SU-DHL-6 (cell line): ENCODE measurements around the gene SPATC1L.

Experiments
- H2AFZ ChIP-seq: fragments of 200-600 bp; sonication (generic); 2 replicates; pipeline ENCODE4 v1.6.1; 2014; ENCODE audit warnings: low read depth, mild to moderate bottlenecking, moderate library complexity, mixed read lengths, antibody characterized with exemption, low read length; ENCODE audit not compliant: severe bottlenecking
- H3F3A ChIP-seq: fragments of 200-600 bp; shearing (Covaris generic); 2 replicates; pipeline ENCODE4 v1.6.0; 2016; ENCODE audit warnings: antibody characterized with exemption, mild to moderate bottlenecking; ENCODE audit not compliant: insufficient read depth
- H3K27ac ChIP-seq: fragments of 200-600 bp; sonication (generic); 2 replicates; pipeline ENCODE4 v1.5.1; 2016; ENCODE audit warnings: low read depth, mild to moderate bottlenecking, low read length, moderate library complexity, mixed read lengths
- H3K27me3 ChIP-seq: fragments of 200-600 bp; sonication (generic), shearing (Covaris generic); 2 replicates; pipeline ENCODE4 v1.6.0; 2014; ENCODE audit warnings: mild to moderate bottlenecking, low read length
- H3K36me3 ChIP-seq: fragments of 200-600 bp; sonication (generic); 2 replicates; pipeline ENCODE4 v1.6.1; 2014; ENCODE audit warnings: mild to moderate bottlenecking, low read length, mixed read lengths
- H3K4me2 ChIP-seq: fragments of 300-600, 200-600 bp; shearing (Covaris generic), sonication (generic); 2 replicates; pipeline ENCODE4 v1.6.0; 2014; ENCODE audit warnings: low read length, low read depth, mild to moderate bottlenecking; ENCODE audit not compliant: poor library complexity, severe bottlenecking
- H3K4me3 ChIP-seq: fragments of 200-600 bp; sonication (generic); 2 replicates; pipeline ENCODE4 v1.5.1; 2014; ENCODE audit warnings: antibody characterized with exemption, low read length, mild to moderate bottlenecking, mixed read lengths; ENCODE audit not compliant: insufficient read depth, poor library complexity, severe bottlenecking
- H3K79me2 ChIP-seq: fragments of 200-600 bp; sonication (generic); 2 replicates; pipeline ENCODE4 v1.6.1; 2014; ENCODE audit warnings: mild to moderate bottlenecking, low read length, moderate library complexity; ENCODE audit not compliant: insufficient read depth
- H3K9ac ChIP-seq: fragments of 200-600 bp; sonication (generic); 2 replicates; pipeline ENCODE4 v1.7.0; 2014; ENCODE audit warnings: mild to moderate bottlenecking, low read length
- H3K9me2 ChIP-seq: fragments of 200-600 bp; sonication (generic); replicated peaks from 2 replicates; pipeline ENCODE4 v1.6.1; 2014; ENCODE audit warnings: low read length; ENCODE audit not compliant: insufficient read depth
- H3K9me3 ChIP-seq: fragments of 200-600 bp; sonication (generic); 2 replicates; pipeline ENCODE4 v1.6.1; 2014; ENCODE audit warnings: low read length, mixed read lengths; ENCODE audit not compliant: insufficient read depth
- H4K20me1 ChIP-seq: fragments of 200-600 bp; sonication (generic); 2 replicates; pipeline ENCODE4 v1.6.1; 2014; ENCODE audit warnings: low read depth, mild to moderate bottlenecking, antibody characterized with exemption, low read length, moderate library complexity, mixed read lengths
- EZH2phosphoT487 ChIP-seq: fragments of 200-600 bp; sonication (generic), shearing (Covaris generic); conservative IDR thresholded peaks from 2 replicates; pipeline ENCODE4 v1.6.1; 2018; ENCODE audit warnings: mild to moderate bottlenecking, antibody characterized with exemption, low read length, moderate library complexity, mixed read lengths
- TF ChIP-seq, protein P1 (sequence below): fragments of 200-600 bp; sonication (generic); IDR thresholded peaks from one replicate; pipeline ENCODE4 v1.5.1; 2017; ENCODE audit warnings: antibody characterized with exemption, mild to moderate bottlenecking, low read length, moderate library complexity; ENCODE audit not compliant: insufficient read depth, poor library complexity, severe bottlenecking

SPATC1L gene

DNA sequence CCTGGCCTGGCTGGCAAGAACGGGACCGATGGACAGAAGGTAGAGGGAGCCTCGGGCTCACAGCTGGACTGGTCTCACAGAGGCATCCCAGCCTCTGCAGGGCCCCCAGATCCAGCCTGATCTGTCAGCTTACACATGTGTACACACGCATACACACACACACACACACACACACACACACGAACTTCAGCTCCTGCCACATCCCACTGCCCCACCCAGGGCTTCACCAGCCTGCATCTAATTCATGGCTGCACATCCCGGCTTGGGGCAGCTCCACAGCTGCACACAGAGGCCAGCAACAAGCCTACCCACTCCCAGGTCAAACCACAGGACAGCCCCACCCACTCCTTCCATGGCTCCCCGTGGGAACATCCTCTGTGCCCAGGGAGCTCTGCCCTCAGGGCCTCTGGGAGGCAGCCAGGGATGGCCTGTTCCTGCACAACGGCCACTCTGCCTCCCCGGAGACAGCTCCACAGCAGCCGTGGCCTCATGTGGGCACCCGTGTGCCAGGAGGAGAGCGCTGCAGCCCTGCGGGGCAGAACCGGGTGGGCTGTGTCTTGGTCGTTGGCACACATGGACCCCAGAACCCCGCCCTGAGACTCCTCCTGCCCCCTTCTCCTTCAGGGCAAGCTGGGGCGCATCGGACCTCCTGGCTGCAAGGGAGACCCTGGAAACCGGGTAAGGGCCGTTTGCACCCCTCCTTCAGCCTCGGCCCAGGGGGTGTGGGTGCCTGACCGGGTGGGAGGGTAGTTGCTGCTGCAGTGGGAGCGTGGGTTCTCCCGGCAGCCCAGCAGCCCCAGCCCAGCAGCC, 67.3 kb downstream of the SPATC1L start:
- no peak for TF ChIP-seq EZH2phosphoT487
- TF ChIP-seq, protein P1, sequence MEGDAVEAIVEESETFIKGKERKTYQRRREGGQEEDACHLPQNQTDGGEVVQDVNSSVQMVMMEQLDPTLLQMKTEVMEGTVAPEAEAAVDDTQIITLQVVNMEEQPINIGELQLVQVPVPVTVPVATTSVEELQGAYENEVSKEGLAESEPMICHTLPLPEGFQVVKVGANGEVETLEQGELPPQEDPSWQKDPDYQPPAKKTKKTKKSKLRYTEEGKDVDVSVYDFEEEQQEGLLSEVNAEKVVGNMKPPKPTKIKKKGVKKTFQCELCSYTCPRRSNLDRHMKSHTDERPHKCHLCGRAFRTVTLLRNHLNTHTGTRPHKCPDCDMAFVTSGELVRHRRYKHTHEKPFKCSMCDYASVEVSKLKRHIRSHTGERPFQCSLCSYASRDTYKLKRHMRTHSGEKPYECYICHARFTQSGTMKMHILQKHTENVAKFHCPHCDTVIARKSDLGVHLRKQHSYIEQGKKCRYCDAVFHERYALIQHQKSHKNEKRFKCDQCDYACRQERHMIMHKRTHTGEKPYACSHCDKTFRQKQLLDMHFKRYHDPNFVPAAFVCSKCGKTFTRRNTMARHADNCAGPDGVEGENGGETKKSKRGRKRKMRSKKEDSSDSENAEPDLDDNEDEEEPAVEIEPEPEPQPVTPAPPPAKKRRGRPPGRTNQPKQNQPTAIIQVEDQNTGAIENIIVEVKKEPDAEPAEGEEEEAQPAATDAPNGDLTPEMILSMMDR, result no peak
- no peaks in the 10 kb centered on the region for H3K9me3 ChIP-seq
- no peaks in the 10 kb centered on the region for H3K27me3 ChIP-seq
- no peaks in the 10 kb centered on the region for H3F3A ChIP-seq
- H2AFZ ChIP-seq, result no peak overlapping the region
- H4K20me1 ChIP-seq, result no peaks in the 10 kb centered on the region
- no peak overlapping the region for H3K9ac ChIP-seq
- no peaks in the 10 kb centered on the region for H3K36me3 ChIP-seq
- no peak overlapping the region for H3K4me2 ChIP-seq
- H3K4me3 ChIP-seq, result no peak overlapping the region
- H3K79me2 ChIP-seq, result no peaks in the 10 kb centered on the region
- no peak overlapping the region for H3K27ac ChIP-seq
- no peaks in the 10 kb centered on the region for H3K9me2 ChIP-seq

DNA sequence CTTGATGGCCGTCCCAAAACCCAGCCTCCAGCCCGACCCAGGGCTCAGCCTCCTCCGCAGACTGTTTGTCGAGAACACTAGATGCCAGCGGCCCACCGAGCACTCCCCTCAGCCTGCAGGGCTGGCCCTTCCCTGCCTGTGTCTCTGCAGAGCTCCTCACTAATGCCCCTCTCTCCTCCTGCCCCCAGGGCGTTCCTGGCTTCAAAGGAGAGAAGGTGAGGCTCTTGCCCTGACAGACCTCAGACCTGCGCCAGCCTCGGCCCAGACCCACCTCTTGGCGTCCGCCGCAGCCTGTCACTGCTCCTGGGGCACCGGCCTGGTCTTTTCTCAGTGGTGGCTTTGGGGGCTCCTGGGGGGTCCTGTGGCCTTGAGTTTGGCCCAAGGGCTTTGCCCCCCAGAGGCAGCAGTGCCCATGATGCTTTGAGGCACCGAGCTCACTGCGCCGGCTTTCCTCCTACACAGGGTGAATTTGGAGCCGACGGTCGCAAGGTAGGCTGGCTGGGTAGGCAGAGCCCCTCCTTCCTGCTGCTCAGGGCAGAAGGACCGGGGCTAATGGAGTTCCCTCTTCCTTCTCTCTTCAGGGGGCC, 68.0 kb downstream of the SPATC1L start:
- no peak for TF ChIP-seq EZH2phosphoT487
- TF ChIP-seq, protein P1, result no peak
- Histone ChIP-seq H3K9ac (no peak overlapping the region), H3F3A (no peaks in the 10 kb centered on the region), H3K79me2 (no peaks in the 10 kb centered on the region), H3K4me2 (no peak overlapping the region), H3K9me3 (no peaks in the 10 kb centered on the region), H3K27me3 (no peaks in the 10 kb centered on the region), H4K20me1 (no peaks in the 10 kb centered on the region), H3K36me3 (no peaks in the 10 kb centered on the region), H3K27ac (no peak overlapping the region), H3K4me3 (no peak overlapping the region), H3K9me2 (no peaks in the 10 kb centered on the region), H2AFZ (no peak overlapping the region)

DNA sequence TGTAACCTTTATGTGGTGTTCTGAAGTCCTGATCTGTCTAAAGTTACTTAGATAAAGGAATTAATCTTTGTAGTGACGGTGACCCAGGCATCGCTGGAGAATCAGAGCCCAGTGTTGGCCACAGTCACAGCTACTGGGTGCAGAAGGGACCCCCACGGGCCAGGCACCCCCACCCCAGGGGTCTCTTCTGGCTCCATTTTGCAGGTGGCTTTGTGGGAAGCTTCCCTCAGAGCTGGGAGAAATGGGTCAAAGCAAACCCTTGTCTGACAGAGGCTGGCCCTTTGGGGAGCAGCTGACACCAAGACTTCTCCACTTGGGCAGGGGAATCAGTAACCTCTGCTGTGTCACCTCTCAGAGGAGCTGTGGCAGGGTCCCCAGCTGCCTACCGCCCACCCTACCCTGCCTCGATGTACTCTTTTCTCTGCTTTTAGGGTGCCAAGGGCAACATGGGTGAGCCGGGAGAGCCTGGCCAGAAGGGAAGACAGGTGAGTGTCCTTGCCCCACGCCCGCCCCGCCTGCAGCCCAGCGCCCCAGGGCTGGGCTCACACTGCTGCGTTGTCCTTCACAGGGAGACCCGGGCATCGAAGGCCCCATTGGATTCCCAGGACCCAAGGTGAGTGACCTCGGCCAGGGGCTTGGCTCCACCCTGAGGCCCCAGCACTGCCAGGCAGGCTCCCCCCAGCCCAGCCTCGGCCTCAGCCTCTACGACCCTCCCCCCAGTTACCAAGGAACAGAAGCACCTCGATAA, 68.6 kb downstream of the SPATC1L start:
- H3K4me2 ChIP-seq, result no peak overlapping the region
- no peaks in the 10 kb centered on the region for H3F3A ChIP-seq
- no peak overlapping the region for H3K4me3 ChIP-seq
- no peaks in the 10 kb centered on the region for H3K27me3 ChIP-seq
- no peaks in the 10 kb centered on the region for H4K20me1 ChIP-seq
- TF ChIP-seq, protein P1, result no peak
- no peak for TF ChIP-seq EZH2phosphoT487
- H3K9me3 ChIP-seq, result no peaks in the 10 kb centered on the region
- no peaks in the 10 kb centered on the region for H3K36me3 ChIP-seq
- H3K9ac ChIP-seq, result no peak overlapping the region
- no peaks in the 10 kb centered on the region for H3K79me2 ChIP-seq
- H3K9me2 ChIP-seq, result no peaks in the 10 kb centered on the region
- no peak overlapping the region for H3K27ac ChIP-seq
- H2AFZ ChIP-seq, result no peak overlapping the region
